Left ventricle myocardium inferior (tissue), 1 donor: ENCODE data around the gene VPREB3. TPM values are rescaled to one million over a fixed set of nuclear protein-coding genes. Genes with fewer than 3 reads are reported as not detected.
A peak's percentile ranks its signal among the peaks of the same experiment; 100 is the strongest.

ENCODE experiments used
- DNase-seq: peaks from one replicate; pipeline ENCODE4 v3.0.0-alpha.2; 2020
- H3K27ac ChIP-seq: fragments of 200-600 bp; replicated peaks from 2 replicates; pipeline ENCODE4 v1.8.0; 2021
- H3K27me3 ChIP-seq: fragments of 200-600 bp; 2 replicates; pipeline ENCODE4 v1.8.0; 2021; ENCODE audit warnings: low read depth
- H3K36me3 ChIP-seq: fragments of 200-600 bp; 2 replicates; pipeline ENCODE4 v1.8.0; 2021
- H3K4me1 ChIP-seq: fragments of 200-600 bp; 2 replicates; pipeline ENCODE4 v1.8.0; 2021
- H3K4me3 ChIP-seq: fragments of 200-600 bp; 2 replicates; pipeline ENCODE4 v1.8.0; 2021; ENCODE audit warnings: mild to moderate bottlenecking, moderate library complexity
- H3K9me3 ChIP-seq: fragments of 200-600 bp; replicated peaks from 2 replicates; pipeline ENCODE4 v1.8.0; 2021
- CTCF ChIP-seq: fragments of 200-600 bp; IDR thresholded peaks from 2 replicates; pipeline ENCODE4 v1.8.0; 2021; ENCODE audit warnings: antibody characterized with exemption, mild to moderate bottlenecking, borderline replicate concordance
- intact Hi-C: fragments of 100-400 bp; cut with micrococcal nuclease; formaldehyde crosslinking; loops from one replicate; pipeline ENCODE4 v1.11.0; 2022
- total RNA-seq: library from RNA; stranded (reverse); fragmentation: NEBNext Ultra II Directional; extraction: Animal tissue kit (Norgen Biotek cat#: 25700); gene quantifications from one replicate; pipeline ENCODE4 v1.2.1, GENCODE V29; 2021
- donor health status: DM: no; HTN: yes; CAD: no; lungs with severe emphysema.

The VPREB3 gene
- total RNA-seq, 1 donor from 2014 or later: 0.69 TPM

GRCh38 chr22:23774114-23774921, 20.1 kb upstream of the VPREB3 start:
- peaks cover 4% of the 10 kb centered on the region for H3K36me3 ChIP-seq
- peak overlapping the region; percentile 70 for H3K4me3 ChIP-seq
- no peak for TF ChIP-seq CTCF
- H3K27me3 ChIP-seq: no peaks in the 10 kb centered on the region
- peak overlapping the region; percentile 83 for H3K27ac ChIP-seq
- DNase-seq: no peak
- no peaks in the 10 kb centered on the region for H3K9me3 ChIP-seq
- H3K4me1 ChIP-seq: peaks cover 71% of the 10 kb centered on the region
- intact Hi-C loops: loop anchor here (5.0 kb wide), 1 partner anchor 73 kb away; no protein-coding TSS in a partner anchor

- Histone ChIP-seq H3K27ac (peak overlapping the region; percentile 83), H3K36me3 (no peaks in the 10 kb centered on the region), H3K4me3 (peak overlapping the region; percentile 70), H3K27me3 (no peaks in the 10 kb centered on the region), H3K9me3 (no peaks in the 10 kb centered on the region), H3K4me1 (peaks cover 79% of the 10 kb centered on the region)
- no peak for TF ChIP-seq CTCF
- peak; percentile 61 for DNase-seq
- intact Hi-C loops: loop anchor here (5.0 kb wide), 1 partner anchor 74 kb away; no protein-coding TSS in a partner anchor
Measured at GRCh38 chr22:23773483-23774113, 19.4 kb upstream of the VPREB3 start.

- H3K4me3 ChIP-seq: peak within 1 kb of the TSS; percentile 70
- peaks cover 79% of the 10 kb centered on the region for H3K4me1 ChIP-seq
- H3K27ac ChIP-seq: peak within 1 kb of the TSS; percentile 83
- peak; percentile 73 for DNase-seq
- no peaks in the 10 kb centered on the region for H3K36me3 ChIP-seq
- intact Hi-C loops: loop anchor here (5.0 kb wide), 1 partner anchor 74 kb away; no protein-coding TSS in a partner anchor
- TF ChIP-seq CTCF: peak; percentile 12
- no peaks in the 10 kb centered on the region for H3K27me3 ChIP-seq
- H3K9me3 ChIP-seq: no peaks in the 10 kb centered on the region
Measured at GRCh38 chr22:23772649-23773473, 18.6 kb upstream of the VPREB3 start, which contains the start of gene MMP11. TSS of gene MMP11 (plus strand) at chr22:23772849. CDS start at chr22:23772871, 22 bp downstream.

GRCh38 chr22:23772315-23772648, 18.1 kb upstream of the VPREB3 start:
- Histone ChIP-seq H3K9me3 (no peaks in the 10 kb centered on the region), H3K27ac (peak overlapping the region; percentile 83), H3K4me1 (peaks cover 79% of the 10 kb centered on the region), H3K36me3 (no peaks in the 10 kb centered on the region), H3K4me3 (peak overlapping the region; percentile 70), H3K27me3 (no peaks in the 10 kb centered on the region)
- DNase-seq: no peak
- intact Hi-C loops: loop anchor here (5.0 kb wide), 1 partner anchor 75 kb away; no protein-coding TSS in a partner anchor
- TF ChIP-seq CTCF: no peak

GRCh38 chr22:23769321-23769965, 15.2 kb upstream of the VPREB3 start:
- Histone ChIP-seq H3K9me3 (no peaks in the 10 kb centered on the region), H3K27me3 (no peaks in the 10 kb centered on the region), H3K4me3 (no peak overlapping the region), H3K4me1 (peaks cover 83% of the 10 kb centered on the region), H3K36me3 (peaks cover 7% of the 10 kb centered on the region), H3K27ac (peak overlapping the region; percentile 94)
- no peak for TF ChIP-seq CTCF
- DNase-seq: no peak
- intact Hi-C loops: no loop called here
